Activated CD4-positive, alpha-beta T cell treated with anti-CD3 and anti-CD28 coated beads, Interleukin-2, amount 50 U/mL, for 48 hours (primary cell): ENCODE measurements around the gene DUSP1.
A peak's percentile ranks its signal among the peaks of the same experiment; 100 is the strongest.
"Not testable (repeated sequence)": the region's sequence is repeated elsewhere in the genome, so short reads cannot be mapped to it uniquely, and the experiment has no call there.

Experiments
- DNase-seq, 2 experiments: peaks; one replicate each; pipeline ENCODE4 v3.0.0-alpha.2; 2020

The DUSP1 gene

GRCh38 chr5:172770675-172771438 lies at the start of gene DUSP1:
Gene DUSP1, minus strand, starts transcription at chr5:172771195. Its CDS starts 243 bp downstream, at chr5:172770952.
- DNase-seq, result peak; percentile 97

- DNase-seq, result peak; percentile 43 to 60
Measured at GRCh38 chr5:172820046-172820767, 49.2 kb upstream of the DUSP1 start.

DNA sequence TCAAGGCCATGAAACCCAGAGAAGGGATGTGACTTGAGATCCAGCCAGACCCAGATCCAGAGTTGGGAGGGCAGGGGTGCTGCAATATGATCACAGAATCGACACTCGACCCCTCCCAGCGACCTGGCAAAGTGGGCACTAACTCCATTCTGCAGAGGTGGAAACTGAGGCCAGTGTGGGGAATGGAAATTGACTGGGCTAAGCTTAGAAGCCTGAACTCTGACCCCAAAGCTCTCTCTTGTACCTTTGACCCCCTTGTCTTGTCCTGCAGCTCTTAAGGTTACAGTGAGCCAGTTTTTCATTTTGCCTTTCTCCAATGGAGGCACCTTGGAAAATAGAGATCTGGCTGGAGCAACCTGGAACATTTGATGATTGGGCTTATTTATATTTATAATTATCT lies 48.6 kb upstream of the DUSP1 start:
- no peak for DNase-seq

DNA sequence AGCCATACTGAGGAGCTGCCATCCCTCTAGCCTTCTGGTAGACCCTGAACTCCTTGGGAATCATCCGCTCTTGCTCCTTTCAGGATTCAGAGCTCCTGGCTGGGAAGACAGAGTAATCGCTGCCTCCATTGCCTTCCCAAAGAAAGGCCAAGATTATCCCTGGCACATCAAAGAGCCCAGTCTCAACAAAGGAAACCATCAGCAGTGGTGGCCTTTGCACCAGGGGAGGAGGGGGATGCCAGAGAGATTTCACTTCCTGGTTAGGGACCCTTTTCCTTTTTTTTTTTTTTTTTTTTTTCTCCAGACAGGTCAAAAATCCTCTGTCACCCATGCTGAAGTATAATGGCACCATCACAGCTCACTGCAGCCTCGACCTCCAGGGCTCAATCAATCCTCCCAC lies 47.1 kb upstream of the DUSP1 start:
- DNase-seq, result no peak

DNA sequence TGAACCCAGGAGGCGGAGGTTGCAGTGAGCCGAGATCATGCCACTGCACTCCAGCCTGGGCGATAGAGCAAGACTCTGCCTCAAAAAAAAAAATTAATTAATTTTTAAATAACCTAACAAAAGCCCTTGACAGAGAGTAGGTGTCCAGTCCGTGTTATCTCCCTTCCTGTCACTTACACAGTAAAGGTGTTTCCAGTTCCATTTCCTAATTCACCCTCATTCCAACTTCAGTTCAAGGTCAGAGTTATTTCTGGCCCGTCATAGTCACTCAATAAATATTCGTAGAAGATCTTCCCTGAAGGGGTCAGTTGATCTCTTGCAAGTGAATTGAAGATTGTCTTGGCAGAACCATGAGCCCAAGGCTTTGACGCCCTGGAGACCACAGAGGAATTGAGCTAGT lies 46.7 kb upstream of the DUSP1 start:
- no peak for DNase-seq

- peak in 1 of 2 experiments; percentile 29 for DNase-seq
Measured at GRCh38 chr5:172816925-172817562, 46.0 kb upstream of the DUSP1 start.

- DNase-seq, result no peak
Measured at GRCh38 chr5:172815631-172816030, 44.6 kb upstream of the DUSP1 start.

GRCh38 chr5:172810996-172811395 lies 40.0 kb upstream of the DUSP1 start:
- not testable (repeated sequence) for DNase-seq

DNA sequence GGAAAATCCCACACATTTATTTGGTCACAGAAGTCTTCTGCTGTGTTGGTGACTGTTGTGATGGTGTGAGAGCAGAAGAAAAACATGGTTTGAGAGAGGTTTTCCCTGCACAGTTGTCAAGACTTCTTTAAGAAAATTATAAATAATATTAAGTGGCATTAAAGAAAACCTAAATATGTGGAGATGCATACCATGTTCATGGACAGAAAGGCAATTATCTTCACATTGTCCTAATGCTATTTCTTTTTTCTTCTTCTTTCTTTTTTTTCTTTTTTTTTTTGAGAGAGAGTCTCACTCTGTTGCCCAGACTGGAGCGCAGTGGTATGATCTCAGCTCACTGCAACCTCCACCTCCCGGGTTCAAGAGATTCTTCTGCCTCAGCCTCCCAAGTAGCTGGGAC lies 38.8 kb upstream of the DUSP1 start:
- DNase-seq, result no peak

- no peak for DNase-seq
Measured at GRCh38 chr5:172807766-172808311, 36.8 kb upstream of the DUSP1 start.

DNA sequence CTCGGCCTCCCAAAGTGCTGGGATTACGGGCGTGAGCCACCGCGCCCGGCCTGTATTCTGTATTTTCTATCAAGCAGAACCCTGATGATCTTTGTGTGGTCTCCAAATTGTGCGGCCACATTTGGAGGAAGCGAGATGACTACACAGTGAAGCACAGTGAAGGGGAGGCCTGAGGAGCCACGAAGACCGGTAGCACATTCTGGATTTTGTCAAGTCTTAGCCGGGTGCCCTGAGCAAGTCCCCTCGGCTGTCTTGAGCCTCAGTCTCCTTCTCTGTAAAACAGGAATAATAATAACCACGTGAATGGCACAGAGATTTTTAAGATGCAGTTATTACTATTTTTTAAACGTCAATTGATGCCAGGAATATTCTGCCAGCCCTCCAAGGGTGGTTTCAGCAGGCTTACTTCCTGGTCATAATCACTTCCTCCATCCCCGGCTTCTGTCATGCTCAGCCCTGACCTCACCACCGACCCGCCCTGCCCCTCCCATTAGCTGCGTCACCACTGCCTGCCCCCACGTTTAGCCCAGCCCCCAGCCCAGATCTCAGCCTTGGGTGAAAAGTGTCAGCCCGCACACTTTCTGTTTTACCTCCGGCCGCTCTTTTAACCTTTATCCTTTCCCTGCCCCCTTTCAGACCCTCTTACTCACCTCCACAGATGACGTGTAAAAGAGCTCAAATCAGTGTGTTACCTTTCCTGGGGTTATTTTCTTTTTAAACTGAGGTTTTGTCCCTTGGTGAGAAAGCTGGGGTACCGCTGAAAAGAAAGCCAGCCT lies 36.1 kb upstream of the DUSP1 start:
- DNase-seq, result peak; percentile 96

- DNase-seq, result no peak
Measured at GRCh38 chr5:172805736-172806255, 34.8 kb upstream of the DUSP1 start.

GRCh38 chr5:172805018-172805683 lies 34.2 kb upstream of the DUSP1 start:
- DNase-seq, result no peak

GRCh38 chr5:172802567-172803176 lies 31.7 kb upstream of the DUSP1 start:
- DNase-seq, result no peak

GRCh38 chr5:172802112-172802511 lies 31.1 kb upstream of the DUSP1 start:
- no peak for DNase-seq

- DNase-seq, result no peak
Measured at GRCh38 chr5:172801179-172801671, 30.2 kb upstream of the DUSP1 start.

DNA sequence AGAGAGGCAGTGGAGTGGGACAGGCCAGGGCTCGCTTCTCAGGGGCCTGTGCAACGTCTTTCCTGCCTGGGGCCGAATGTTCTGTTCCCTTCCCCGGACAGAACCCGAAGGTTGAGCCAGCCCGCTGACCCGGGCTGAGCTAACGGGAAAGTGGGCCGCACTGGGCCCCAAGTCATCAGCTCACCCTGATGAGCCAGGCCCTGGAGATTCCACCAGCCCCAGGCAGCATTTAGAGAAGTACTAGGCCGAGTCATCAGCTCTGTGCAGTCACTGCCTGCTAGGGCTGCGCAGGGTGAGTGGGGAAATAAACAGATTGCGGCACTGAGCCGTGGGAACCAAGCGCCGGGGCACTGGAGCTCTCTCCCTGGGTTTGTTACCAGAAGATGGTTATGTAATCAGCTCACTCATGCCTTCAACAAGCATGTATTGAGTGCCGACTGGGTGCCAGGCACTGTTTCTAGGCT lies 29.1 kb upstream of the DUSP1 start:
- no peak for DNase-seq

DNA sequence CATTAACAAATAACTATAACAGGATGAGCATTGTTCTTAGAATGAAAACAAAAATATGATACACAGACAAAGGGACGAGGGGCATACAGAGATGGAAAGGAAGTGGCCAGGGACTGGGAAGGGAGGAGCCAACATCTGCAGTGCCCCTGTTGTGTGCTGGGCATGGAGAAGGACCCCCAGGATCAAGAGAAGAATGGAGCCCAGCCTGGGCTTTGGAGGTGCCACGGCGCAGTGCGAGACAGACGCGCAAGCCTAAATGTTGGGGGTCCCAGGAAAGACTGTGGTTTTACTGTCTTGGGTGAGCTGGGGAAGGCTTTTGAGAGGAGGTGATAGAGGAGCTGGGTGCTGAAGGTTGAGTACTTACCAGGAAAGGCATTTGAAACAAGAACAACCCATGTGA lies 28.4 kb upstream of the DUSP1 start:
- DNase-seq, result no peak

DNA sequence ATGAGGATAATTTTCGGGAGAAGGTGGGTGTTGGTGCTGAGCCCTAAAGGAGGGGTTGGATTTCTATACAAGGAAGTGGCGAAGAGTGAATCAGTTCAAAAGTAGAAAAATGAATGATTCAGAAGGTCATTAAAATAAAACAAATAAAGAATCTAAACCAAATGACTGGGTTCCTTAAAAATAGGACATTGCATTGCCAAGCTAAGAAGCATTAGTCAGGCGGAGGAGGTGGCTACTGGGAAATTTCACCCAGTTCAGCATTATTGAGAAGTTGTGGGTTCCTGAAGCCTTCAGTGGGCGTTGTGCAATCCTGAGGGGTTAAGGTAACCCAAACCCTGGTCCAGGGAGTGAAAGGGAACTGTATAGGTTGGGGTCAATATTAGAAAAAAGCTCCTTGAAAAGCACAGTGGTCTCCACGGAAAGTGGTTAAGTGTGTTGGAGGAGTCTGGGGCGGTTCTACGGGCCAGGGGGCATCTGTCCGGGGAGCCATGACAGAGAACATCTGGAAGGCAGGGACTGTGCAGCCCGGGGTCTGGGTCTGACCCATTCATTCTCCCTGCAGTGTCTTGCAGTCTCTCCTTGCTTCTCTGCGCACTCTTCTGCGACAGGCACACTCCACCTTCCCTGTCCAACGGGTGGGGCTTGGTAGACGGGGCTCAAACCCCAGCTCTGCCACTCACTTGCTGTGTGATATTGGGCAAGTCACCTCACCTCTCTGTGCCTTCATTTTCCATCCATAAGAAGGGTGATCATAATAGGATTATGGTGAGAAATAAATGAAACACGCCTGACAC lies 27.6 kb upstream of the DUSP1 start:
- DNase-seq, result no peak

DNA sequence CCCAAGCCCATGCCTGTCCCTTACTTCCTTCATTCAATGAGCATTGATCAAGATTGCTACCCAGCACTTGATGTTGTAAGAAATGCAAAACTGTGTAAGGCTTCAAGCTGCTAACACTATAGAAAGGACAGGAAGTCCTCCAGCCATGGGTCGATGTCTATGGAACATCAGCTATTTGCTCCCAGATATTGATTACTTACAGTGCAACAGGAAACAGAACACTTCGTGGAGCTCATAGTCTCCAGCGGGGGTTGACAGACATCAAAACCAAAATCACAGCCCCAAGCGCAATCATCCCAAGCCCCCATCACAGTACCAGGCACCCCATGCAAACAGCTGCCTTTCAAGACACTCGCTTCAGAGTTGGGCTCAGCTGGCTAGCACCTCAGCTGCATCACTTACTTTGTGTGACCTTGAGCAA lies 26.8 kb upstream of the DUSP1 start:
- DNase-seq, result no peak
